WTC11 (cell line): ENCODE measurements around the gene IL1R1. TPM values are rescaled to one million over a fixed set of nuclear protein-coding genes. Genes with fewer than 3 reads are reported as not detected.

Source experiments
- ATAC-seq: fragments of 200-7000 bp; cut with Tn5 transposase; 2 replicates; pipeline ENCODE4 v1.10.0; 2021; ENCODE audit warnings: mild to moderate bottlenecking, moderate library complexity
- CTCF ChIA-PET: fragments of 300-600 bp; sonication (Branson Sonifier 250); formaldehyde crosslinking; loops from one replicate; lab custom pipeline; 2021; ENCODE audit warnings: antibody characterized with exemption; lab: Charles Lee
- POLR2A ChIA-PET: fragments of 350-600 bp; sonication (Branson Sonifier 250); formaldehyde crosslinking; loops from one replicate; lab custom pipeline; 2021; ENCODE audit warnings: antibody characterized with exemption; lab: Charles Lee
- DNase-seq: peaks from one replicate; pipeline ENCODE4 v3.0.0; 2021; ENCODE audit warnings: low spot score
- H3K27ac Mint-ChIP-seq: 2 replicates; pipeline ENCODE4 v1.8.0; 2021; ENCODE audit warnings: mixed read lengths
- H3K27me3 Mint-ChIP-seq: 2 replicates; pipeline ENCODE4 v1.8.0; 2021; ENCODE audit warnings: low read depth, mild to moderate bottlenecking, moderate library complexity, mixed read lengths
- H3K36me3 Mint-ChIP-seq: 2 replicates; pipeline ENCODE4 v1.8.0; 2021; ENCODE audit warnings: mixed read lengths
- H3K4me1 Mint-ChIP-seq: 2 replicates; pipeline ENCODE4 v1.8.0; 2022; ENCODE audit warnings: mixed read lengths
- H3K4me3 Mint-ChIP-seq: 2 replicates; pipeline ENCODE4 v1.8.0; 2021; ENCODE audit warnings: mild to moderate bottlenecking, moderate library complexity, mixed read lengths
- H3K9me3 Mint-ChIP-seq: 2 replicates; pipeline ENCODE4 v1.8.0; 2021; ENCODE audit warnings: mixed read lengths
- ATF6 ChIP-seq: sonication (generic); formaldehyde crosslinking; IDR thresholded peaks from 2 replicates; pipeline ENCODE4 v1.8.1; 2023; ENCODE audit warnings: mild to moderate bottlenecking, missing genetic modification reagents
- CBFB ChIP-seq: sonication (generic); formaldehyde crosslinking; IDR thresholded peaks from 2 replicates; pipeline ENCODE4 v1.8.1; 2022; ENCODE audit warnings: mild to moderate bottlenecking, low read depth, missing genetic modification reagents
- CREM ChIP-seq: sonication (generic); formaldehyde crosslinking; IDR thresholded peaks from 2 replicates; pipeline ENCODE4 v1.8.1; 2022; ENCODE audit warnings: mild to moderate bottlenecking, missing genetic modification reagents, moderate library complexity
- EMX1 ChIP-seq: fragments of 250-450 bp; sonication (Bioruptor Pico); IDR thresholded peaks from 2 replicates; pipeline ENCODE4 v1.8.0; 2021; ENCODE audit warnings: mild to moderate bottlenecking
- ERG ChIP-seq: fragments of 250-450 bp; sonication (Bioruptor Pico); IDR thresholded peaks from 2 replicates; pipeline ENCODE4 v1.8.0; 2021; ENCODE audit warnings: mild to moderate bottlenecking
- ESRRA ChIP-seq: sonication (generic); formaldehyde crosslinking; IDR thresholded peaks from 2 replicates; pipeline ENCODE4 v1.8.1; 2022; ENCODE audit warnings: mild to moderate bottlenecking, missing genetic modification reagents, borderline replicate concordance
- GTF2I ChIP-seq: fragments of 250-450 bp; sonication (Bioruptor Pico); conservative IDR thresholded peaks from 2 replicates; pipeline ENCODE4 v1.4.0; 2021; ENCODE audit warnings: mild to moderate bottlenecking
- IRF2 ChIP-seq: sonication (generic); formaldehyde crosslinking; IDR thresholded peaks from 2 replicates; pipeline ENCODE4 v1.8.0; 2022; ENCODE audit warnings: low read depth, missing genetic modification reagents, borderline replicate concordance
- JUN ChIP-seq: sonication (generic); formaldehyde crosslinking; IDR thresholded peaks from 2 replicates; pipeline ENCODE4 v1.8.0; 2023; ENCODE audit warnings: mild to moderate bottlenecking, missing genetic modification reagents
- MYBL2 ChIP-seq: sonication (generic); formaldehyde crosslinking; IDR thresholded peaks from 2 replicates; pipeline ENCODE4 v1.8.1; 2023; ENCODE audit warnings: mild to moderate bottlenecking, moderate library complexity, missing genetic modification reagents
- NFATC4 ChIP-seq: fragments of 250-450 bp; sonication (Bioruptor Pico); IDR thresholded peaks from 2 replicates; pipeline ENCODE4 v1.9.0; 2021; ENCODE audit warnings: mild to moderate bottlenecking
- NFE2L1 ChIP-seq: sonication (generic); formaldehyde crosslinking; IDR thresholded peaks from 2 replicates; pipeline ENCODE4 v1.8.1; 2023; ENCODE audit warnings: missing genetic modification reagents
- NR3C1 ChIP-seq: sonication (generic); formaldehyde crosslinking; conservative IDR thresholded peaks from 2 replicates; pipeline ENCODE4 v1.8.1; 2023; ENCODE audit warnings: low read depth, mild to moderate bottlenecking, missing genetic modification reagents
- OVOL2 ChIP-seq: fragments of 250-450 bp; sonication (Bioruptor Pico); IDR thresholded peaks from 2 replicates; pipeline ENCODE4 v1.9.0; 2021; ENCODE audit warnings: mild to moderate bottlenecking, borderline replicate concordance
- PRDM15 ChIP-seq: sonication (generic); formaldehyde crosslinking; IDR thresholded peaks from 2 replicates; pipeline ENCODE4 v1.8.0; 2022; ENCODE audit warnings: missing genetic modification reagents
- SMAD3 ChIP-seq: sonication (generic); formaldehyde crosslinking; IDR thresholded peaks from 2 replicates; pipeline ENCODE4 v1.8.0; 2022; ENCODE audit warnings: missing genetic modification reagents, mild to moderate bottlenecking, borderline replicate concordance
- TEAD1 ChIP-seq: sonication (generic); formaldehyde crosslinking; IDR thresholded peaks from 2 replicates; pipeline ENCODE4 v1.8.0; 2022; ENCODE audit warnings: mild to moderate bottlenecking, missing genetic modification reagents
- TEAD4 ChIP-seq: sonication (generic); formaldehyde crosslinking; IDR thresholded peaks from 2 replicates; pipeline ENCODE4 v1.8.0; 2022; ENCODE audit warnings: mild to moderate bottlenecking, missing genetic modification reagents
- ZNF121 ChIP-seq: sonication (generic); formaldehyde crosslinking; IDR thresholded peaks from 2 replicates; pipeline ENCODE4 v1.8.0; 2023; ENCODE audit warnings: missing genetic modification reagents
- ZNF317 ChIP-seq: sonication (generic); formaldehyde crosslinking; IDR thresholded peaks from 2 replicates; pipeline ENCODE4 v1.8.1; 2023; ENCODE audit warnings: low read depth, mild to moderate bottlenecking, moderate library complexity, missing genetic modification reagents, borderline replicate concordance
- ZNF396 ChIP-seq: fragments of 250-450 bp; sonication (Bioruptor Pico); IDR thresholded peaks from 2 replicates; pipeline ENCODE4 v1.8.0; 2021; ENCODE audit warnings: mild to moderate bottlenecking, moderate library complexity, borderline replicate concordance
- total RNA-seq: library from RNA; stranded (reverse); gene quantifications from 3 replicates; pipeline ENCODE4 v1.2.3, GENCODE V29; 2021
- TF ChIP-seq, protein P1 (sequence below): sonication (generic); formaldehyde crosslinking; IDR thresholded peaks from 2 replicates; pipeline ENCODE4 v1.8.0; 2022; ENCODE audit warnings: mild to moderate bottlenecking, missing genetic modification reagents
- TF ChIP-seq, protein P2 (sequence below): sonication (generic); formaldehyde crosslinking; IDR thresholded peaks from 2 replicates; pipeline ENCODE4 v1.8.1; 2023; ENCODE audit warnings: mild to moderate bottlenecking, moderate library complexity, missing genetic modification reagents
- TF ChIP-seq, protein P3 (sequence below): fragments of 250-450 bp; sonication (Bioruptor Pico); IDR thresholded peaks from 2 replicates; pipeline ENCODE4 v1.9.0; 2021; ENCODE audit warnings: mild to moderate bottlenecking

IL1R1 gene
- total RNA-seq, 1 experiment from 2014 or later, result 0.37 TPM

- TF ChIP-seq ATF6 (no peak), JUN (CRISPR knock-in tag) (no peak), ZNF396 (CRISPR knock-in tag) (no peak), SMAD3 (CRISPR knock-in tag) (no peak)
- TF ChIP-seq, protein P1, sequence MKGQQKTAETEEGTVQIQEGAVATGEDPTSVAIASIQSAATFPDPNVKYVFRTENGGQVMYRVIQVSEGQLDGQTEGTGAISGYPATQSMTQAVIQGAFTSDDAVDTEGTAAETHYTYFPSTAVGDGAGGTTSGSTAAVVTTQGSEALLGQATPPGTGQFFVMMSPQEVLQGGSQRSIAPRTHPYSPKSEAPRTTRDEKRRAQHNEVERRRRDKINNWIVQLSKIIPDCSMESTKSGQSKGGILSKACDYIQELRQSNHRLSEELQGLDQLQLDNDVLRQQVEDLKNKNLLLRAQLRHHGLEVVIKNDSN (CRISPR knock-in tag), result no peak
- TF ChIP-seq, protein P2, sequence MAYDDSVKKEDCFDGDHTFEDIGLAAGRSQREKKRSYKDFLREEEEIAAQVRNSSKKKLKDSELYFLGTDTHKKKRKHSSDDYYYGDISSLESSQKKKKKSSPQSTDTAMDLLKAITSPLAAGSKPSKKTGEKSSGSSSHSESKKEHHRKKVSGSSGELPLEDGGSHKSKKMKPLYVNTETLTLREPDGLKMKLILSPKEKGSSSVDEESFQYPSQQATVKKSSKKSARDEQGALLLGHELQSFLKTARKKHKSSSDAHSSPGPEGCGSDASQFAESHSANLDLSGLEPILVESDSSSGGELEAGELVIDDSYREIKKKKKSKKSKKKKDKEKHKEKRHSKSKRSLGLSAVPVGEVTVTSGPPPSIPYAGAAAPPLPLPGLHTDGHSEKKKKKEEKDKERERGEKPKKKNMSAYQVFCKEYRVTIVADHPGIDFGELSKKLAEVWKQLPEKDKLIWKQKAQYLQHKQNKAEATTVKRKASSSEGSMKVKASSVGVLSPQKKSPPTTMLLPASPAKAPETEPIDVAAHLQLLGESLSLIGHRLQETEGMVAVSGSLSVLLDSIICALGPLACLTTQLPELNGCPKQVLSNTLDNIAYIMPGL (CRISPR knock-in tag), result no peak
- TF ChIP-seq, all 79 proteins: peak for 0
Measured at GRCh38 chr2:102096103-102096502, 46.4 kb upstream of the IL1R1 start (continued).

GRCh38 chr2:102098756-102099155 is 43.8 kb upstream of the IL1R1 start:
- no peaks in the 10 kb centered on the region for H3K27me3 Mint-ChIP-seq
- no peaks in the 10 kb centered on the region for H3K36me3 Mint-ChIP-seq
- H3K4me3 Mint-ChIP-seq, result no peak overlapping the region
- TF ChIP-seq CREM (CRISPR knock-in tag) (no peak), NFE2L1 (CRISPR knock-in tag) (no peak), TEAD1 (no peak), ZNF121 (CRISPR knock-in tag) (no peak), CBFB (no peak), EMX1 (CRISPR knock-in tag) (no peak), IRF2 (no peak), ESRRA (CRISPR knock-in tag) (no peak), ZNF396 (CRISPR knock-in tag) (no peak), OVOL2 (CRISPR knock-in tag) (no peak), ZNF317 (no peak), ERG (no peak)
- ATAC-seq (no peak), DNase-seq (no peak)
- no peaks in the 10 kb centered on the region for H3K4me1 Mint-ChIP-seq
- POLR2A ChIA-PET, result no interaction called here
- CTCF ChIA-PET, result no interaction called here
- no peak overlapping the region for H3K27ac Mint-ChIP-seq
- H3K9me3 Mint-ChIP-seq, result peaks cover 18% of the 10 kb centered on the region

DNA sequence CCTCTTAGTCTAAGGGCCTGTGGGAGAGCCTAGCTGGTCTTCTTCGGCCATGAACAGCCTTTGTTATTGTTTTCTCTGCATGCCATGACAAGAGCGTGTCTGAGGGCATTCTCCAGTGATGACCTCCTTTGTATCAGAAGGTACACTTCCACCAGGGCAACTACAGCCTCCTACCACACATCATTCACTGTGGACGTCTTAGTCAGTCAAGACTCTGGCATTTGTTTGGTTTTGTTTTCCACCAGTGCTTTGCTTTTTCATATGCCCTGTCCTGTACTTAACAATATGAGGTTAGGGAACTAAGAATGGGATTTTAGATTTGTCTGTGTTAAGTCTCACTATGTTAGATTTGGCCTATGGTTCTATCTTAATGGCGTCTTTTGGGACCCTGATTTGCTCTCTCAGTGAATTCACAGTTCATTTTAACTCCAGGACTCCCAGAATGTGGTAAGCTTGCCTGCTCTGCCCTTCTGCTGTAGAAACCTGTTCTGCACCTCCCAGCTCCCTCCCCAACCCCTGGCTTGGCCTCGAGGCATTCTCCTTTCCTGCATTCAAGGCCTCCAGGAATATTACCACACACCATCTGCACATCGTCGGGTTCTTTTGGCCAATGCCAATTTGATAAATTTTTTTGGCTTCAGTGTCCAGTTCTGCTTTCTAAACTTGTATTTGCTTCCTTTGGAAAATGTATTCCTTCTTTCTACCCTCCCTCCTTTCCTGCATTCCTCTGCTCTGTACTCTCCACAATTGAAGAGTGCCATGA is 42.8 kb upstream of the IL1R1 start:
- Mint-ChIP-seq H3K4me3 (no peak overlapping the region), H3K4me1 (no peaks in the 10 kb centered on the region), H3K36me3 (no peaks in the 10 kb centered on the region), H3K27me3 (no peaks in the 10 kb centered on the region), H3K27ac (no peak overlapping the region), H3K9me3 (peaks cover 18% of the 10 kb centered on the region)
- DNase-seq, result no peak
- ATAC-seq, result no peak
- POLR2A ChIA-PET, result no interaction called here
- CTCF ChIA-PET, result no interaction called here
- TF ChIP-seq OVOL2 (CRISPR knock-in tag), result no peak
- TF ChIP-seq NFATC4 (CRISPR knock-in tag), result no peak
- TF ChIP-seq TEAD4 (CRISPR knock-in tag), result no peak
- no peak for TF ChIP-seq MYBL2
- no peak for TF ChIP-seq ZNF317
- no peak for TF ChIP-seq NR3C1 (CRISPR knock-in tag)
- no peak for TF ChIP-seq PRDM15 (CRISPR knock-in tag)
- TF ChIP-seq GTF2I, result no peak
- no peak for TF ChIP-seq EMX1 (CRISPR knock-in tag)
- TF ChIP-seq, protein P3, sequence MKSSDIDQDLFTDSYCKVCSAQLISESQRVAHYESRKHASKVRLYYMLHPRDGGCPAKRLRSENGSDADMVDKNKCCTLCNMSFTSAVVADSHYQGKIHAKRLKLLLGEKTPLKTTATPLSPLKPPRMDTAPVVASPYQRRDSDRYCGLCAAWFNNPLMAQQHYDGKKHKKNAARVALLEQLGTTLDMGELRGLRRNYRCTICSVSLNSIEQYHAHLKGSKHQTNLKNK (CRISPR knock-in tag), result no peak
